SK-N-SH (cell line): Measurements from ENCODE around the gene SLC6A11. TPM values are rescaled to one million over a fixed set of nuclear protein-coding genes. Genes with fewer than 3 reads are reported as not detected.

Experiments used
- CTCF ChIA-PET: fragments of 300-600, 350-600 bp; formaldehyde crosslinking; extraction: SDS; loops from one replicate; lab custom pipeline; 2021; lab: Yijun Ruan, JAX
- POLR2A ChIA-PET: fragments of 350-600 bp; sonication (Branson Sonifier 250); formaldehyde crosslinking; extraction: SDS; loops from one replicate; lab custom pipeline; 2020; ENCODE audit warnings: antibody characterized with exemption, inconsistent platforms; lab: Yijun Ruan, JAX
- DNase-seq: peaks from one replicate; pipeline ENCODE4 v3.0.0; 2012
- H2AFZ ChIP-seq: fragments of 200-600 bp; sonication (generic); 2 replicates; pipeline ENCODE4 v1.8.1; 2016; ENCODE audit warnings: antibody characterized with exemption, mild to moderate bottlenecking, low read depth
- H3F3A ChIP-seq: fragments of 200-600 bp; sonication (generic); replicated peaks from 2 replicates; pipeline ENCODE3; 2016; ENCODE audit warnings: antibody characterized with exemption, mild to moderate bottlenecking; ENCODE audit not compliant: insufficient read depth
- H3K27ac ChIP-seq, 2 experiments: fragments of 200-500 bp in 1 of 2; fragments of 200-600 bp in 1 of 2; sonication (Bioruptor generic) in 1 of 2; sonication (generic), shearing (Covaris generic) in 1 of 2; 2 replicates each; pipeline versions ENCODE4 v1.5.1 to v1.6.1; 2014 to 2016; ENCODE audit warnings: low read depth in 2 of 2, inconsistent platforms in 1 of 2, low read length in 1 of 2, mild to moderate bottlenecking in 1 of 2, mixed read lengths in 1 of 2
- H3K27me3 ChIP-seq: fragments of 200-600 bp; sonication (generic), shearing (Covaris generic); 2 replicates; pipeline ENCODE4 v1.6.1; 2016; ENCODE audit warnings: mixed run types; ENCODE audit not compliant: insufficient read depth
- H3K36me3 ChIP-seq, 2 experiments: fragments of 200-500 bp in 1 of 2; fragments of 200-600 bp in 1 of 2; sonication (Bioruptor generic) in 1 of 2; sonication (generic) in 1 of 2; replicated peaks in 1 of 2; 2 replicates each; pipeline versions ENCODE3 to v1.5.1; 2014 to 2016; ENCODE audit warnings: low read length in 1 of 2, mild to moderate bottlenecking in 1 of 2; ENCODE audit not compliant: insufficient read depth in 2 of 2, control insufficient read depth in 1 of 2
- H3K4me1 ChIP-seq, 2 experiments: fragments of 200-500 bp in 1 of 2; fragments of 200-600 bp in 1 of 2; sonication (Bioruptor generic) in 1 of 2; sonication (generic), shearing (Covaris generic) in 1 of 2; 2 replicates each; pipeline versions ENCODE4 v1.5.1 to v1.6.1; 2014 to 2016; ENCODE audit warnings: low read depth in 1 of 2, low read length in 1 of 2, mixed run types in 1 of 2; ENCODE audit not compliant: insufficient read depth in 2 of 2, control insufficient read depth in 1 of 2
- H3K4me2 ChIP-seq: fragments of 200-600 bp; sonication (generic), shearing (Covaris generic); 2 replicates; pipeline ENCODE4 v1.6.1; 2017; ENCODE audit warnings: mixed run types
- H3K4me3 ChIP-seq, 2 experiments: fragments of 200-500 bp in 1 of 2; fragments of 200-600 bp in 1 of 2; sonication (Bioruptor generic) in 1 of 2; sonication (generic), shearing (Covaris generic) in 1 of 2; 2 replicates each; pipeline versions ENCODE4 v1.5.1 to v1.8.1; 2014 to 2016; ENCODE audit warnings: low read depth in 2 of 2, inconsistent platforms in 1 of 2, low read length in 1 of 2, mild to moderate bottlenecking in 1 of 2, mixed read lengths in 1 of 2, moderate library complexity in 1 of 2
- H3K79me2 ChIP-seq: fragments of 200-600 bp; sonication (generic); 2 replicates; pipeline ENCODE4 v1.8.1; 2017; ENCODE audit warnings: mild to moderate bottlenecking; ENCODE audit not compliant: insufficient read depth
- H3K9ac ChIP-seq: fragments of 200-600 bp; sonication (generic); 2 replicates; pipeline ENCODE4 v1.6.1; 2017; ENCODE audit warnings: mixed run types
- H3K9me2 ChIP-seq: fragments of 200-600 bp; sonication (generic); 2 replicates; pipeline ENCODE4 v1.6.1; 2017; ENCODE audit warnings: mixed run types
- H3K9me3 ChIP-seq: fragments of 200-600 bp; sonication (generic); 2 replicates; pipeline ENCODE4 v1.6.1; 2017; ENCODE audit warnings: mixed run types, mild to moderate bottlenecking, moderate library complexity
- H4K20me1 ChIP-seq: fragments of 200-600 bp; sonication (generic); 2 replicates; pipeline ENCODE4 v1.6.1; 2017; ENCODE audit warnings: mild to moderate bottlenecking, mixed run types; ENCODE audit not compliant: insufficient read depth
- CHD2 ChIP-seq: fragments of 150-350 bp; IDR thresholded peaks from 2 replicates; pipeline ENCODE4 v1.6.1; 2018; ENCODE audit warnings: low read length; ENCODE audit not compliant: partially characterized antibody
- CTCF ChIP-seq: fragments of 200-600 bp; sonication (generic); IDR thresholded peaks from 2 replicates; pipeline ENCODE4 v1.6.1; 2017; ENCODE audit warnings: antibody characterized with exemption, mild to moderate bottlenecking, moderate library complexity
- ELF1 ChIP-seq: IDR thresholded peaks from 2 replicates; pipeline ENCODE4 v1.4.0; 2012
- EP300 ChIP-seq, 2 experiments: IDR thresholded peaks; 2 replicates each; pipeline versions ENCODE4 v1.4.0 to v1.6.1; 2012; ENCODE audit warnings: borderline replicate concordance in 1 of 2, low read depth in 1 of 2, low read length in 1 of 2
- FOXJ3 ChIP-seq: sonication (generic); formaldehyde crosslinking; IDR thresholded peaks from 2 replicates; pipeline ENCODE4 v1.5.1; 2020; ENCODE audit warnings: mild to moderate bottlenecking, missing genetic modification reagents
- FOXM1 ChIP-seq: IDR thresholded peaks from 2 replicates; pipeline ENCODE4 v1.4.0; 2012; ENCODE audit warnings: low read depth, mild to moderate bottlenecking
- GABPA ChIP-seq: IDR thresholded peaks from 2 replicates; pipeline ENCODE4 v1.4.0; 2012; ENCODE audit warnings: low read depth, mild to moderate bottlenecking
- IRF3 ChIP-seq: fragments of 150-350 bp; IDR thresholded peaks from 2 replicates; pipeline ENCODE4 v1.6.1; 2016; ENCODE audit warnings: mild to moderate bottlenecking, low read depth, low read length
- JUND ChIP-seq: IDR thresholded peaks from 2 replicates; pipeline ENCODE4 v1.4.0; 2012
- MAX ChIP-seq: IDR thresholded peaks from 2 replicates; pipeline ENCODE4 v1.4.0; 2012; ENCODE audit warnings: low read depth
- MEF2A ChIP-seq: IDR thresholded peaks from 2 replicates; pipeline ENCODE4 v1.4.0; 2012; ENCODE audit warnings: low read depth, borderline replicate concordance
- MXI1 ChIP-seq: IDR thresholded peaks from 2 replicates; pipeline ENCODE4 v1.6.1; 2012; ENCODE audit warnings: mild to moderate bottlenecking, low read depth, low read length, improper control_type of control experiment
- PBX3 ChIP-seq: IDR thresholded peaks from 2 replicates; pipeline ENCODE4; 2012
- POLR2AphosphoS5 ChIP-seq: IDR thresholded peaks from 2 replicates; pipeline ENCODE4 v1.6.1; 2012; ENCODE audit warnings: low read depth, low read length
- RAD21 ChIP-seq: IDR thresholded peaks from 2 replicates; pipeline ENCODE4 v1.6.1; 2012; ENCODE audit warnings: mild to moderate bottlenecking, low read length
- RCOR1 ChIP-seq: fragments of 150-350 bp; IDR thresholded peaks from 2 replicates; pipeline ENCODE4 v1.6.1; 2017; ENCODE audit warnings: antibody characterized with exemption, low read length
- RFX5 ChIP-seq: IDR thresholded peaks from 2 replicates; pipeline ENCODE4 v1.6.1; 2012; ENCODE audit warnings: mild to moderate bottlenecking, improper control_type of control experiment, low read length
- SIN3A ChIP-seq: IDR thresholded peaks from 2 replicates; pipeline ENCODE4 v1.6.1; 2012; ENCODE audit warnings: low read depth, mild to moderate bottlenecking, low read length, moderate library complexity, borderline replicate concordance
- TAF1 ChIP-seq: IDR thresholded peaks from 2 replicates; pipeline ENCODE4 v1.6.1; 2012; ENCODE audit warnings: low read depth, mild to moderate bottlenecking, low read length, moderate library complexity, borderline replicate concordance
- TEAD4 ChIP-seq: IDR thresholded peaks from 2 replicates; pipeline ENCODE4 v1.4.0; 2012; ENCODE audit warnings: mild to moderate bottlenecking, borderline replicate concordance; ENCODE audit not compliant: insufficient read depth
- WGBS: methylation state at CpG from one replicate; pipeline ENCODE4 v1.1.6; 2017; ENCODE audit warnings: low lambda C conversion rate; 5-methylcytosine and 5-hydroxymethylcytosine counted together
- polyA plus RNA-seq, 3 experiments: library from polyadenylated mRNA; depleted of rRNA; stranded (reverse); fragments of >200 nt; gene quantifications; 2 replicates each; pipeline ENCODE4 v1.2.3, GENCODE V29; 2012
- TF ChIP-seq, protein P1 (sequence below): fragments of 150-350 bp; IDR thresholded peaks from 2 replicates; pipeline ENCODE4 v1.6.1; 2017; ENCODE audit warnings: antibody characterized with exemption, low read length, low read depth, borderline replicate concordance

The SLC6A11 gene
- polyA plus RNA-seq, 1 of the 3 experiments (the other 2 are of a cell fraction): 0.03 TPM

DNA sequence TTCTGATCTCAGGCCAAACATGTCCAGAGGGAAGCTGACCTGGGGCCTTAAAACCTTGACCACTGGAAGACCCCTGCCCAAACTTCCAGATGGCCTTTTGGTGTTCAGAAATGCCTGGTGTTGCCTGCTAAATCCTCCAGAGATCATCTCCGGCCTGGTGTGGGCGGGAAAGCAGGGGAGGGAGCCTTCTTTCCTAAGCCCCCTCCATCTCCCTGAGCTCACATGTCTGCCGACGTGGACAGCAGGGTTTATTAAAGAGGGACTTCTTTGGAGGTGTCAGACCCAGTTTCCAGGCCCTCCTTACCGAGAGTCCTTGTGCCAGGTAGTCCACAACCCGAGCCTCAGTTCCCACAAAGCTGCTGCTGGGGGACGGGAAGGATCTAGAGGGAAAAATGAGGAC is 120.7 kb downstream of the SLC6A11 start:
- no peaks in the 10 kb centered on the region for H3K79me2 ChIP-seq
- no peak overlapping the region for H3K27ac ChIP-seq
- H3K36me3 ChIP-seq: no peaks in the 10 kb centered on the region
- no peak overlapping the region for H2AFZ ChIP-seq
- H3K4me2 ChIP-seq: no peak overlapping the region
- POLR2A ChIA-PET: no interaction called here
- H3F3A ChIP-seq: no peaks in the 10 kb centered on the region
- TF ChIP-seq MEF2A (no peak), IRF3 (no peak), TAF1 (no peak), MXI1 (no peak), RAD21 (no peak), TEAD4 (no peak), POLR2AphosphoS5 (no peak), JUND (no peak), RFX5 (no peak), CHD2 (no peak), RCOR1 (no peak), FOXJ3 (CRISPR knock-in tag) (no peak), ELF1 (no peak), EP300 (IDR thresholded peaks at IDR 0.05; ENCODE audit: borderline replicate concordance in 1 of 2, low read depth in 1 of 2, low read length in 1 of 2) (no peak), FOXM1 (no peak)
- TF ChIP-seq, all 33 proteins: peak for 0
- Histone ChIP-seq H3K4me1 (peaks cover 0 to 12% of the 10 kb centered on the region in 2 experiments; a peak in 2 of 4 replicates), H3K27me3 (no peaks in the 10 kb centered on the region), H4K20me1 (no peaks in the 10 kb centered on the region), H3K9me2 (no peaks in the 10 kb centered on the region), H3K9me3 (no peaks in the 10 kb centered on the region), H3K9ac (no peak overlapping the region), H3K4me3 (no peak overlapping the region)
- 41% methylated on average over 7 of the region's 7 CpGs for WGBS
- CTCF ChIA-PET: interaction anchor here (1.0 to 3.0 kb wide), 7 partner anchors 8 to 178 kb away, joined by 3 to 23 read pairs (median 7); no protein-coding TSS in a partner anchor
- DNase-seq: no peak

GRCh38 chr3:10937141-10937825 is 121.3 kb downstream of the SLC6A11 start:
- Histone ChIP-seq H3K79me2 (no peaks in the 10 kb centered on the region), H3F3A (no peaks in the 10 kb centered on the region), H3K4me3 (no peak overlapping the region), H3K9ac (no peak overlapping the region), H3K27me3 (no peaks in the 10 kb centered on the region), H3K4me2 (no peak overlapping the region), H3K9me2 (no peaks in the 10 kb centered on the region), H3K4me1 (peaks cover 0 to 12% of the 10 kb centered on the region in 2 experiments; a peak in 2 of 4 replicates), H3K36me3 (no peaks in the 10 kb centered on the region), H3K9me3 (no peaks in the 10 kb centered on the region), H3K27ac (no peak overlapping the region), H2AFZ (no peak overlapping the region), H4K20me1 (no peaks in the 10 kb centered on the region)
- POLR2A ChIA-PET: no interaction called here
- no peak for DNase-seq
- 50% methylated on average over 10 of the region's 12 CpGs for WGBS
- CTCF ChIA-PET: interaction anchor here (0.7 to 3.0 kb wide), 7 partner anchors 8 to 179 kb away, joined by 3 to 23 read pairs (median 7); no protein-coding TSS in a partner anchor
- TF ChIP-seq PBX3: no peak
- TF ChIP-seq GABPA: no peak
- TF ChIP-seq JUND: no peak
- TF ChIP-seq, protein P1, sequence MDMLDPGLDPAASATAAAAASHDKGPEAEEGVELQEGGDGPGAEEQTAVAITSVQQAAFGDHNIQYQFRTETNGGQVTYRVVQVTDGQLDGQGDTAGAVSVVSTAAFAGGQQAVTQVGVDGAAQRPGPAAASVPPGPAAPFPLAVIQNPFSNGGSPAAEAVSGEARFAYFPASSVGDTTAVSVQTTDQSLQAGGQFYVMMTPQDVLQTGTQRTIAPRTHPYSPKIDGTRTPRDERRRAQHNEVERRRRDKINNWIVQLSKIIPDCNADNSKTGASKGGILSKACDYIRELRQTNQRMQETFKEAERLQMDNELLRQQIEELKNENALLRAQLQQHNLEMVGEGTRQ: no peak
- TF ChIP-seq EP300 (IDR thresholded peaks at IDR 0.05; ENCODE audit: borderline replicate concordance in 1 of 2, low read depth in 1 of 2, low read length in 1 of 2): no peak
- TF ChIP-seq MAX: no peak
- TF ChIP-seq SIN3A: no peak
- no peak for TF ChIP-seq CTCF
